Colon (tissue), 2 donors: Measurements from ENCODE around the gene SNAP29.
"Not testable (repeated sequence)": the region's sequence is repeated elsewhere in the genome, so short reads cannot be mapped to it uniquely, and the experiment has no call there.

Source experiments
- FAIRE-seq: peaks from 2 replicates; lab custom pipeline; 2012; peaks lifted over from hg19 to GRCh38; lab: Jason Lieb, UNC
- donor health status: control.
- donor health status: control.

Gene SNAP29

GRCh38 chr22:20858615-20859416, at the start of gene SNAP29, which contains the start of gene PI4KA:
SNAP29 (plus strand) TSS chr22:20859007; CDS start chr22:20859111, 104 bp downstream.
PI4KA (minus strand) TSS chr22:20858811; CDS start chr22:20858725, 86 bp downstream.
- no peak for FAIRE-seq

GRCh38 chr22:20809538-20810185, 49.1 kb upstream of the SNAP29 start:
- no peak for FAIRE-seq

GRCh38 chr22:20810645-20811044, 48.2 kb upstream of the SNAP29 start:
- FAIRE-seq: no peak

- no peak for FAIRE-seq
Measured at GRCh38 chr22:20811171-20811570, 47.6 kb upstream of the SNAP29 start.

- no peak for FAIRE-seq
Measured at GRCh38 chr22:20811971-20812660, 46.7 kb upstream of the SNAP29 start.

- FAIRE-seq: no peak
Measured at GRCh38 chr22:20813056-20813455, 45.8 kb upstream of the SNAP29 start.

- FAIRE-seq: no peak
Measured at GRCh38 chr22:20814221-20814808, 44.5 kb upstream of the SNAP29 start.

GRCh38 chr22:20815477-20816050, 43.2 kb upstream of the SNAP29 start:
- no peak for FAIRE-seq

GRCh38 chr22:20816559-20816958, 42.2 kb upstream of the SNAP29 start:
- no peak for FAIRE-seq

GRCh38 chr22:20818471-20818870, 40.3 kb upstream of the SNAP29 start:
- FAIRE-seq: no peak

- FAIRE-seq: no peak
Measured at GRCh38 chr22:20819471-20819870, 39.3 kb upstream of the SNAP29 start.

GRCh38 chr22:20821717-20822239, 37.0 kb upstream of the SNAP29 start:
- not testable (repeated sequence) for FAIRE-seq

GRCh38 chr22:20822240-20822639, 36.6 kb upstream of the SNAP29 start:
- FAIRE-seq: no peak

GRCh38 chr22:20823264-20823663, 35.5 kb upstream of the SNAP29 start:
- no peak for FAIRE-seq

GRCh38 chr22:20825216-20825615, 33.6 kb upstream of the SNAP29 start:
- not testable (repeated sequence) for FAIRE-seq

GRCh38 chr22:20825624-20826023, 33.2 kb upstream of the SNAP29 start:
- FAIRE-seq: no peak

GRCh38 chr22:20826373-20827152, 32.2 kb upstream of the SNAP29 start:
- not testable (repeated sequence) for FAIRE-seq

- no peak for FAIRE-seq
Measured at GRCh38 chr22:20829491-20830134, 29.2 kb upstream of the SNAP29 start.

- FAIRE-seq: no peak
Measured at GRCh38 chr22:20833225-20833665, 25.6 kb upstream of the SNAP29 start.

- FAIRE-seq: no peak
Measured at GRCh38 chr22:20834206-20834605, 24.6 kb upstream of the SNAP29 start.
